8988T (cell line): Measurements from ENCODE around the gene BICDL2.
"Not testable (repeated sequence)": the region's sequence is repeated elsewhere in the genome, so short reads cannot be mapped to it uniquely, and the experiment has no call there.

Experiments
- DNase-seq: peaks from one replicate; pipeline ENCODE4 v3.0.0; 2011

The BICDL2 gene

GRCh38 chr16:3063625-3064386 is 27.1 kb upstream of the BICDL2 start:
- no peak for DNase-seq

- DNase-seq = no peak
Measured at GRCh38 chr16:3062553-3062952, 25.8 kb upstream of the BICDL2 start.

DNA sequence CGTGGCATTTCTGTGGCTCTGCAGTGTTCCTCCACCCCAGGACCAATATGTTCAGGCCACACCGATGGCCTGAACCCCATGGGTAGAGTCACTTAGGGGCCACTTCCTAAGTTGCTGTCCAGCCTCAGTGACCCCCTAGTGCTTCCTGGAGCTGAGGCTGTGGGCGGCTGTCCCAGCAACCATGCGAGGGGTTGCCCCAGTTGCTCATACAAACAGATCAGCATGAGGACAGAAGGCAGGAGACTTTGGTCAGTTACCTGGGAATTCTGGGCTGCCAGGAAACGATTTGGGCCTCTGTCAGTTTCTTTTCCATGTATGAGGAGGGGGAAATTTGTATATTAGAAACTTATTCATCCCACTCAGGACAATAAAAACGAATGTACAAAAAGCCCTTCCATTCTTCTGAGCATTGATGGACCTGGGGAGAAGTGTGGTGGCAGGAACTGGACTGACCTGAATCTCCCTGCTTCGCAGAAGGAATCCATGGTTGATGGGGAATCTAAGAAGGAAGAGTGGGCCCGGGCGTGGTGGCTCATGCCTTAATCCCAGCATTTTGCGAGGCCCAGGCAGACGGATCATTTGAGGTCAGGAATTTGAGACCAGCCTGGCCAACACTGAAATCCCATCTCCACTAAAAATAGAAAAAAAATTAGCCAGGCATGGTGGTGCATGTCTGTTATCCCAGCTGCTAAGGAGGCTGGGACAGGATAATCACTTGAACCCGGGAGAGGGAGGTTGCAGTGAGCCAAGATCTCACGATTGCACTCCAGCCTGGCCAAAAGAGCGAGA is 23.8 kb upstream of the BICDL2 start:
- no peak for DNase-seq

DNA sequence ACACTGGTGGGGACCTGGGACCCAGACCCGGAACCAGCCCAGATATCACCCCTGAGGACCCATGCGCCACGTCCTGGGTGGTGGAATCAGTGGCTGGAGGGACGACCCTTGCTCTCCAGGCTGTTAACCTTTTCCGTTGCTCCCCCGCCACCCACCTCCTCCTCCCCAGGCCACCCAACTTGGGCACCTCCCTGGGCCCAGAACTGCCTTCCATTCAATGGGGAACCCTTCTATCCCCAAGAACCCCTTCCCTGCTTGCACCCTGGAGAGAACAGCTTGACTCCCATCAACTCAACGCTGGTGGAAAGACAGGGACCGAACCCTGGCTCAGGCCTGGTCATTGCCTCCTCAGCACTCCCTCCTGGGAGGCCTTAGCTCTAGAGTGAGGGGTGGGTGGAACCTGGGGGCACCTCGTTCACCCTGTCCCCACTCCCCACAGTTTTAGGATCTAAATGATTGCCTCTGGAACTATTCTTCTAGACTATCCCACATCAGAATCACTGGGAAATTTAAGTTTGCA is 23.0 kb upstream of the BICDL2 start:
- DNase-seq = no peak

DNA sequence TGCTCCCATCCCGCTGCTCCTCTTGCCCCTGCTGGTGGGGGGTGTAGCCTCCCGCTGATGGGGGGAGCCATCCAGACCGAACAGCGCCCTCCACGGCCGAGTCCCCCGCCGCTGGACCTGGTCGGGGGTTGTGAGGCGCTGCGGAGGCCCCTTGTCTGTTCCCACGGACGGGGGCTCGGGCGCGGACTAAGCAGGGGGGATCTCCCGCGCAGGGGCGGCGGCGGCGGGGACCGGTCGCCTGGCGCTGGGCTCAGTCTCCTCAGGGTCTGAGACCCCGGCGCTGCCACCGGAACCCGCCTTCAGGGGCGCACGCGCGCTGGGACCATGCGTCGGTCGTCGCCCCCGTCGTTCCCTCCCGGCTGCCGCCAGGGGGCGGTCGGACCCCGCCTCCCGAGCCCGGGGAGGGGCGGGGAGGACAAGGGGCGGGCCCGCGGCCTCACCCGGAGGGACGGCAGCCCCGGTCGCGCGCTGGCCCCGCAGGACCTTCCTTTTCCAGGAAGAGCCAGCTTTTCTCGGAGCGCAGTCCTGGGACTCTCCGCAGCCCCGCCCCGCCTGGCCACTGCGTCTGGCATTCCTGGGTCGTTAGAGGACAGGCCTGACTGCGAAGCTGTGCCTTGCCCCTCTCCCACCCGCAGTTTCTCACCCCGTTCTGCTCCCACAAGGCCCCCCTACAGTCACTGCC is 22.4 kb upstream of the BICDL2 start:
- DNase-seq = peak; percentile 76

GRCh38 chr16:3058139-3059030 is 21.6 kb upstream of the BICDL2 start:
- no peak for DNase-seq

- no peak for DNase-seq
Measured at GRCh38 chr16:3057181-3058138, 20.7 kb upstream of the BICDL2 start.

- no peak for DNase-seq
Measured at GRCh38 chr16:3056336-3057180, 19.8 kb upstream of the BICDL2 start.

- not testable (repeated sequence) for DNase-seq
Measured at GRCh38 chr16:3055734-3056115, 19.0 kb upstream of the BICDL2 start.

GRCh38 chr16:3054965-3055733 is 18.4 kb upstream of the BICDL2 start:
- DNase-seq = no peak

DNA sequence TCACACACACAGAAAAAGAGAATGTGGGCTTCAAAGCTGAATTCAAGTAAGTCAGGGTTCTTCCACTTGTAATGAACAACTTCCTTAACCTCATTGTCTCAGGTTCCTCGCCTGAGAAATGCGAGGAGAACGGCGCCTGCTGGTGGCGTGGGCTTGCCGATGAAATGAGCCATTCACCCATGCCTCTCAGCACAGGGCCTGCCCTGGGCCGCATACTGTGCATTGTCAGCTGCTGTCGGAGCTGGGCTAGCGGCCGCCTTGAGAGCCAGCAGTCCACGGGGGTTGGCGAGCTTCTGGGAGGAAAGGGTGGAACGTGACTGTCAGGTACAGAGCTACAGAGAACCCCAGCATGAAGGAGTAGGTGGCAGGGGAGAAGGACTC is 16.6 kb upstream of the BICDL2 start:
- DNase-seq = not testable (repeated sequence)

DNA sequence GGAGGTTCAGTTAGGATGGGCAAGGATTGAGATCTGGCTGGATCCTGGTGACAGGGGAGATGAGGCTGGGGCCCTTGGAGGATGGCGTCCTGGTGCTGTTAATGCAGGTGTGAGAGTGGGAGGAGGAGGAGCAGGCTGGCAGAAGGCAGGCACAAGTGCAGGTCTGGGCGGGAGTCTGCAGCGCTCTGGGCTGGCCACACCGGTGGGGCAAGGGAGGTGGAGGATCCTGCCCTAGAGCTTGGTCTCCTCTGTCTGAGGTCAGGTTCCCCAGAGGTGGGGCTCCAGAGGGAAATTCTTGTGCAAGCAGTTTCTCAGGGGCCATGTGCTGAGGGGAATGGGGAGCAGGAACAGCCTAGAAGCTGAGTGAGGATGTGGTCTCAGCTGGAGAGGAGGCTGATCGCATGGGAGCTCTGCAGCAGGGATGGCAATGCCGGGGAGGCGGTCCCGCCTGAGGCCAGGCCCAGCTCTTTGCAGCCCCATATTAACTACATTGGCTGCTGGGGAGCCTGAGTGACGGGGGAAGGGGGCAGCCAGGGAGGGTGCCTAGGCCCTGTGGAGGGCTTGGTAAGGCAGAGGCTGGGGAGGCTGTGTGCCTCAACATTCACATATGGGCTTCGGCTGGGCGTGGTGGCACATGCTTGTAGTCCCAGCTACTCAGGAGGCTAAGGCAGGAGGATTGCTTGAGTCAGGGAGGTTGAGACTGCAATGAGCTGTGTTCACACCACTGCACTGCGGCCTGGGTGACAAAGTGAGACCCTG is 16.0 kb upstream of the BICDL2 start:
- not testable (repeated sequence) for DNase-seq

DNA sequence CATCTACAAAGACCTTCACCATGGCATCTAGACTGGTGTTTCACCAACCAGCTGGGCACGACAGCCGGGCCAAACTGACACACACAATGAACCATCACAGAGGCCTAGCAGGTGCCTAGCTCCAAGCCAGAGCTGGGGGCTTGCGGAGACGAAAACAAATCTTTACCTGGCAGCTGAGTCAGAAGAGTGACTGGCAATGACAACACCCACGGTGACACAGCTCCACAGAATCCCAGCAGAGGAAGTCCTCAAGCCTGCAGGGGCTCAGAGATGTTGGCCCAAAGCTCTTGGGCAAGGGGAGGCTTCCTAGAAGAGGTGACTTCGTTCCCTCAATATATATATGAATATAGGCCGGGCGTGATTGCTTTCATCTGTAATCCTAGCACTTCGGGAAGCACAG is 14.8 kb upstream of the BICDL2 start:
- DNase-seq = no peak

GRCh38 chr16:3051009-3051408 is 14.3 kb upstream of the BICDL2 start:
- no peak for DNase-seq

- no peak for DNase-seq
Measured at GRCh38 chr16:3050487-3050886, 13.7 kb upstream of the BICDL2 start.

DNA sequence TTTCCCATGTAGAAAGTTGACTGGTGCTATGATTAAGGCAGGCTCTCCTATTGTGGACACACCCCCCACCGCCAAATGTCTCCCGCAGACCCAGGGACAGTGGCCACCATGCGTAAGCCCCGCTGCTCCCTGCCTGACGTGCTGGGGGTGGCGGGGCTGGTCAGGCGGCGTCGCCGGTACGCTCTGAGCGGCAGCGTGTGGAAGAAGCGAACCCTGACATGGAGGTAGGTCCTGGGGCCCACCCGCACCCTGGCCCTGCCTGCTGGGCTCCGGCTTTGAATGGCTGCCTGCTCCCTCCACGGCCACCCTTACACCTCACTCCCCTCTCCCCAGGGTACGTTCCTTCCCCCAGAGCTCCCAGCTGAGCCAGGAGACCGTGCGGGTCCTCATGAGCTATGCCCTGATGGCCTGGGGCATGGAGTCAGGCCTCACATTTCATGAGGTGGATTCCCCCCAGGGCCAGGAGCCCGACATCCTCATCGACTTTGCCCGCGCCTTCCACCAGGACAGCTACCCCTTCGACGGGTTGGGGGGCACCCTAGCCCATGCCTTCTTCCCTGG is 13.3 kb upstream of the BICDL2 start:
- DNase-seq = no peak

- no peak for DNase-seq
Measured at GRCh38 chr16:3047387-3047720, 10.6 kb upstream of the BICDL2 start.

GRCh38 chr16:3046641-3047386 is 10.1 kb upstream of the BICDL2 start:
- no peak for DNase-seq
